ENCODE measurements around the gene OSGIN1.

The OSGIN1 gene

GRCh38 chr16:83952940-83953795 is at the start of gene OSGIN1:
Gene OSGIN1 (plus strand): TSS chr16:83953240. CDS start chr16:83957672, 4,432 bp downstream.
- peak; percentile 87 for DNase-seq

GRCh38 chr16:83903751-83904150 is 49.3 kb upstream of the OSGIN1 start:
- DNase-seq, result no peak

- DNase-seq, result no peak
Observed at GRCh38 chr16:83906683-83907082, 46.4 kb upstream of the OSGIN1 start.

- DNase-seq, result no peak
Observed at GRCh38 chr16:83907111-83907510, 45.9 kb upstream of the OSGIN1 start.

- DNase-seq, result no peak
Observed at GRCh38 chr16:83907631-83908250, 45.3 kb upstream of the OSGIN1 start.

GRCh38 chr16:83908798-83909197 is 44.2 kb upstream of the OSGIN1 start:
- no peak for DNase-seq

- DNase-seq, result no peak
Observed at GRCh38 chr16:83911290-83911689, 41.8 kb upstream of the OSGIN1 start.

GRCh38 chr16:83912519-83913244 is 40.4 kb upstream of the OSGIN1 start:
- no peak for DNase-seq

GRCh38 chr16:83913245-83913633 is 39.8 kb upstream of the OSGIN1 start:
- no peak for DNase-seq

GRCh38 chr16:83914091-83914710 is 38.8 kb upstream of the OSGIN1 start:
- no peak for DNase-seq

GRCh38 chr16:83915081-83915480 is 38.0 kb upstream of the OSGIN1 start:
- DNase-seq, result no peak

- no peak for DNase-seq
Observed at GRCh38 chr16:83915491-83915890, 37.5 kb upstream of the OSGIN1 start.

GRCh38 chr16:83917152-83918120 is 35.6 kb upstream of the OSGIN1 start:
- DNase-seq, result no peak

GRCh38 chr16:83920894-83921491 is 32.0 kb upstream of the OSGIN1 start:
- no peak for DNase-seq

GRCh38 chr16:83923581-83924365 is 29.3 kb upstream of the OSGIN1 start:
- no peak for DNase-seq

GRCh38 chr16:83924686-83925085 is 28.4 kb upstream of the OSGIN1 start:
- no peak for DNase-seq

- DNase-seq, result no peak
Observed at GRCh38 chr16:83925095-83925905, 27.7 kb upstream of the OSGIN1 start.

GRCh38 chr16:83925957-83926725 is 26.9 kb upstream of the OSGIN1 start:
- no peak for DNase-seq
